GM12878 (cell line): Measurements from ENCODE around the gene COL18A1. TPM values are rescaled to one million over a fixed set of nuclear protein-coding genes. Genes with fewer than 3 reads are reported as not detected.

ENCODE experiments used
- ATAC-seq: fragments of 200-7000 bp; cut with Tn5 transposase; 3 replicates; pipeline ENCODE4 v1.9.1; 2020; ENCODE audit warnings: mild to moderate bottlenecking, moderate library complexity
- BruUV-seq: library from RNA; stranded (reverse); fragments of 400-500 nt; replicated peaks from 2 replicates; lab custom pipeline; 2021; lab: Mats Ljungman, UMichigan
- CTCF ChIA-PET: fragments of 300-600 bp; sonication (Branson Sonifier 250); formaldehyde crosslinking; extraction: SDS; loops from one replicate; lab custom pipeline; 2021; ENCODE audit warnings: inconsistent platforms; lab: Yijun Ruan, JAX
- POLR2A ChIA-PET: fragments of 350-600 bp; formaldehyde crosslinking; extraction: SDS; loops from one replicate; lab custom pipeline; 2021; ENCODE audit warnings: inconsistent platforms; lab: Charles Lee
- RAD21 ChIA-PET: fragments of 300-600 bp; sonication (Branson Sonifier 250); formaldehyde crosslinking; loops from one replicate; lab custom pipeline; 2023; ENCODE audit warnings: antibody characterized with exemption; ENCODE audit not compliant: unreplicated experiment; lab: Charles Lee
- SMC1A ChIA-PET: fragments of 300-600 bp; sonication (Branson Sonifier 250); formaldehyde crosslinking; loops from one replicate; lab custom pipeline; 2023; ENCODE audit not compliant: unreplicated experiment, uncharacterized antibody; lab: Charles Lee
- DNase-seq: peaks from one replicate; pipeline ENCODE4 v3.0.0-alpha.2; 2011; ENCODE audit warnings: low read depth, low spot score
- FAIRE-seq: peaks from 3 replicates; lab custom pipeline; 2011; peaks lifted over from hg19 to GRCh38; lab: Jason Lieb, UNC
- H2AFZ ChIP-seq: 2 replicates; pipeline ENCODE4 v1.6.0; 2011; ENCODE audit warnings: low read depth, low read length, control low read depth; ENCODE audit not compliant: control insufficient read depth
- H3K27ac ChIP-seq: 2 replicates; pipeline ENCODE4 v1.5.1; 2011; ENCODE audit warnings: control low read depth; ENCODE audit not compliant: control insufficient read depth, insufficient read depth
- H3K27me3 ChIP-seq, 2 experiments: replicated peaks in 1 of 2; 2 replicates each; pipeline versions ENCODE4 v1.6.0 to v1.6.1; 2011; ENCODE audit warnings: low read length in 1 of 2; ENCODE audit not compliant: control insufficient read depth in 2 of 2, insufficient read depth in 2 of 2
- H3K36me3 ChIP-seq, 2 experiments: 2 replicates each; pipeline ENCODE4 v1.5.1; 2011; ENCODE audit warnings: low read length in 1 of 2; ENCODE audit not compliant: control insufficient read depth in 2 of 2, insufficient read depth in 2 of 2
- H3K4me1 ChIP-seq: 2 replicates; pipeline ENCODE4 v1.6.1; 2011; ENCODE audit warnings: mild to moderate bottlenecking, low read length, moderate library complexity, mixed read lengths; ENCODE audit not compliant: control insufficient read depth, insufficient read depth
- H3K4me2 ChIP-seq: 2 replicates; pipeline ENCODE4 v1.6.0; 2011; ENCODE audit warnings: control low read depth; ENCODE audit not compliant: control insufficient read depth, insufficient read depth
- H3K4me3 ChIP-seq: fragments of 200-600 bp; sonication (generic); 2 replicates; pipeline ENCODE4 v1.5.1; 2016
- H3K79me2 ChIP-seq: 2 replicates; pipeline ENCODE4 v1.6.0; 2011; ENCODE audit warnings: low read length; ENCODE audit not compliant: control insufficient read depth, insufficient read depth
- H3K9ac ChIP-seq: 2 replicates; pipeline ENCODE4 v1.8.0; 2011; ENCODE audit warnings: low read length, control low read depth, mixed read lengths; ENCODE audit not compliant: control insufficient read depth, insufficient read depth
- H3K9me3 ChIP-seq: replicated peaks from 3 replicates; pipeline ENCODE4 v1.5.1; 2011; ENCODE audit warnings: mild to moderate bottlenecking, low read length; ENCODE audit not compliant: control insufficient read depth, insufficient read depth
- H4K20me1 ChIP-seq: 2 replicates; pipeline ENCODE4 v1.6.0; 2011; ENCODE audit not compliant: control insufficient read depth, insufficient read depth
- BCL11A ChIP-seq: IDR thresholded peaks from 2 replicates; pipeline ENCODE4 v1.6.1; 2011; ENCODE audit warnings: low read depth, low read length
- E2F4 ChIP-seq: IDR thresholded peaks from 2 replicates; pipeline ENCODE4 v1.6.1; 2012; ENCODE audit warnings: low read depth, low read length, improper control_type of control experiment
- SPI1 ChIP-seq: IDR thresholded peaks from 2 replicates; pipeline ENCODE4 v1.6.1; 2011; ENCODE audit warnings: low read depth, mild to moderate bottlenecking, low read length, moderate library complexity, borderline replicate concordance; ENCODE audit not compliant: insufficient read depth
- TAF1 ChIP-seq: IDR thresholded peaks from 2 replicates; pipeline ENCODE4 v1.6.1; 2011; ENCODE audit warnings: mild to moderate bottlenecking, low read depth, low read length, borderline replicate concordance
- ZBTB11 ChIP-seq: fragments of 450-650 bp; formaldehyde crosslinking; IDR thresholded peaks from 2 replicates; pipeline ENCODE4 v1.5.0; 2022; ENCODE audit warnings: mild to moderate bottlenecking, missing genetic modification characterization
- WGBS: methylation state at CpG from one replicate; pipeline ENCODE4 v1.1.6; 2016; ENCODE audit warnings: low lambda C conversion rate; ENCODE audit not compliant: insufficient replicate concordance, insufficient coverage; ENCODE audit errors: missing lambda C conversion rate; 5-methylcytosine and 5-hydroxymethylcytosine counted together
- in situ Hi-C: fragments of 300-500 bp; cut with MboI; formaldehyde crosslinking; loops from 9 replicates; pipeline ENCODE4 v1.14.3; 2018; ENCODE audit warnings: mixed read lengths
- intact Hi-C: fragments of 100-400 bp; cut with micrococcal nuclease; formaldehyde crosslinking; loops from one replicate; pipeline ENCODE4 v1.14.2; 2022; ENCODE audit not compliant: unreplicated experiment
- polyA plus RNA-seq, 11 experiments: library from polyadenylated mRNA; depleted of rRNA in 4 of 11; unstranded in 6 of 11; stranded (reverse) in 5 of 11; fragments of >200 nt; fragmentation: Nextera tagmentation in 4 of 11; fragmentation: Illumina TruSeq in 1 of 11; extraction: Ambion mirVana in 4 of 11; extraction: Trizol in 1 of 11; gene quantifications; 1 replicate in 1 of 11; 2 replicates in 10 of 11; pipeline versions ENCODE4 v1.2.1 to v1.2.3, GENCODE V29; 2011 to 2016; ENCODE audit warnings: inconsistent platforms in 2 of 11, missing spikeins in 2 of 11, low read depth in 1 of 11
- total RNA-seq, 4 experiments: library from RNA; depleted of rRNA in 3 of 4; stranded (reverse); fragments of >200 nt in 3 of 4; fragmentation: Illumina TruSeq in 1 of 4; extraction: Trizol in 1 of 4; gene quantifications; 2 replicates each; pipeline versions ENCODE4 v1.2.1 to v1.2.3, GENCODE V29; 2013 to 2021
- TF ChIP-seq, protein P1 (sequence below): IDR thresholded peaks from 2 replicates; pipeline ENCODE4 v1.6.1; 2012; ENCODE audit warnings: mild to moderate bottlenecking, low read depth, low read length
- TF ChIP-seq, protein P2 (sequence below): fragments of 450-650 bp; IDR thresholded peaks from 2 replicates; pipeline ENCODE4 v1.6.1; 2017; ENCODE audit warnings: mild to moderate bottlenecking, moderate library complexity
- TF ChIP-seq, protein P3 (sequence below): IDR thresholded peaks from 2 replicates; pipeline ENCODE4 v1.6.1; 2011; ENCODE audit warnings: low read depth, mild to moderate bottlenecking, low read length, moderate library complexity, borderline replicate concordance; ENCODE audit errors: extremely low read depth

COL18A1 gene
- total and polyA plus RNA-seq, 10 of the 15 experiments (the other 5 are each of a cell fraction or from before 2014, with no cell fraction given): under 0.01 to 0.49 (median 0.09) TPM; not detected in 3

- no peak for ATAC-seq
- ChIA-PET CTCF (no interaction called here), POLR2A (no interaction called here), SMC1A (no interaction called here), RAD21 (no interaction called here)
- Histone ChIP-seq H3K4me1 (no peaks in the 10 kb centered on the region), H3K79me2 (no peaks in the 10 kb centered on the region; the same call in 1 of the 2 replicates), H3K27ac (no peak overlapping the region), H3K9ac (no peak overlapping the region), H2AFZ (no peak overlapping the region), H3K4me3 (no peak overlapping the region), H3K27me3 (no peaks in the 10 kb centered on the region), H3K36me3 (peaks cover 9 to 11% of the 10 kb centered on the region in 2 experiments; a peak in 3 of 4 replicates), H4K20me1 (no peaks in the 10 kb centered on the region), H3K4me2 (no peak overlapping the region), H3K9me3 (peaks cover 21% of the 10 kb centered on the region)
- FAIRE-seq: no peak
- BruUV-seq: no TSS peak
- intact Hi-C loops (no loop called here), in situ Hi-C loops (no loop called here)
- 95% methylated on average over 19 of the region's 21 CpGs for WGBS
- DNase-seq: no peak
- TF ChIP-seq, protein P1, sequence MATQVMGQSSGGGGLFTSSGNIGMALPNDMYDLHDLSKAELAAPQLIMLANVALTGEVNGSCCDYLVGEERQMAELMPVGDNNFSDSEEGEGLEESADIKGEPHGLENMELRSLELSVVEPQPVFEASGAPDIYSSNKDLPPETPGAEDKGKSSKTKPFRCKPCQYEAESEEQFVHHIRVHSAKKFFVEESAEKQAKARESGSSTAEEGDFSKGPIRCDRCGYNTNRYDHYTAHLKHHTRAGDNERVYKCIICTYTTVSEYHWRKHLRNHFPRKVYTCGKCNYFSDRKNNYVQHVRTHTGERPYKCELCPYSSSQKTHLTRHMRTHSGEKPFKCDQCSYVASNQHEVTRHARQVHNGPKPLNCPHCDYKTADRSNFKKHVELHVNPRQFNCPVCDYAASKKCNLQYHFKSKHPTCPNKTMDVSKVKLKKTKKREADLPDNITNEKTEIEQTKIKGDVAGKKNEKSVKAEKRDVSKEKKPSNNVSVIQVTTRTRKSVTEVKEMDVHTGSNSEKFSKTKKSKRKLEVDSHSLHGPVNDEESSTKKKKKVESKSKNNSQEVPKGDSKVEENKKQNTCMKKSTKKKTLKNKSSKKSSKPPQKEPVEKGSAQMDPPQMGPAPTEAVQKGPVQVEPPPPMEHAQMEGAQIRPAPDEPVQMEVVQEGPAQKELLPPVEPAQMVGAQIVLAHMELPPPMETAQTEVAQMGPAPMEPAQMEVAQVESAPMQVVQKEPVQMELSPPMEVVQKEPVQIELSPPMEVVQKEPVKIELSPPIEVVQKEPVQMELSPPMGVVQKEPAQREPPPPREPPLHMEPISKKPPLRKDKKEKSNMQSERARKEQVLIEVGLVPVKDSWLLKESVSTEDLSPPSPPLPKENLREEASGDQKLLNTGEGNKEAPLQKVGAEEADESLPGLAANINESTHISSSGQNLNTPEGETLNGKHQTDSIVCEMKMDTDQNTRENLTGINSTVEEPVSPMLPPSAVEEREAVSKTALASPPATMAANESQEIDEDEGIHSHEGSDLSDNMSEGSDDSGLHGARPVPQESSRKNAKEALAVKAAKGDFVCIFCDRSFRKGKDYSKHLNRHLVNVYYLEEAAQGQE: no peak
- TF ChIP-seq E2F4 (no peak), TAF1 (no peak), ZBTB11 (CRISPR knock-in tag) (no peak), BCL11A (no peak), SPI1 (no peak)
- TF ChIP-seq, protein P2, sequence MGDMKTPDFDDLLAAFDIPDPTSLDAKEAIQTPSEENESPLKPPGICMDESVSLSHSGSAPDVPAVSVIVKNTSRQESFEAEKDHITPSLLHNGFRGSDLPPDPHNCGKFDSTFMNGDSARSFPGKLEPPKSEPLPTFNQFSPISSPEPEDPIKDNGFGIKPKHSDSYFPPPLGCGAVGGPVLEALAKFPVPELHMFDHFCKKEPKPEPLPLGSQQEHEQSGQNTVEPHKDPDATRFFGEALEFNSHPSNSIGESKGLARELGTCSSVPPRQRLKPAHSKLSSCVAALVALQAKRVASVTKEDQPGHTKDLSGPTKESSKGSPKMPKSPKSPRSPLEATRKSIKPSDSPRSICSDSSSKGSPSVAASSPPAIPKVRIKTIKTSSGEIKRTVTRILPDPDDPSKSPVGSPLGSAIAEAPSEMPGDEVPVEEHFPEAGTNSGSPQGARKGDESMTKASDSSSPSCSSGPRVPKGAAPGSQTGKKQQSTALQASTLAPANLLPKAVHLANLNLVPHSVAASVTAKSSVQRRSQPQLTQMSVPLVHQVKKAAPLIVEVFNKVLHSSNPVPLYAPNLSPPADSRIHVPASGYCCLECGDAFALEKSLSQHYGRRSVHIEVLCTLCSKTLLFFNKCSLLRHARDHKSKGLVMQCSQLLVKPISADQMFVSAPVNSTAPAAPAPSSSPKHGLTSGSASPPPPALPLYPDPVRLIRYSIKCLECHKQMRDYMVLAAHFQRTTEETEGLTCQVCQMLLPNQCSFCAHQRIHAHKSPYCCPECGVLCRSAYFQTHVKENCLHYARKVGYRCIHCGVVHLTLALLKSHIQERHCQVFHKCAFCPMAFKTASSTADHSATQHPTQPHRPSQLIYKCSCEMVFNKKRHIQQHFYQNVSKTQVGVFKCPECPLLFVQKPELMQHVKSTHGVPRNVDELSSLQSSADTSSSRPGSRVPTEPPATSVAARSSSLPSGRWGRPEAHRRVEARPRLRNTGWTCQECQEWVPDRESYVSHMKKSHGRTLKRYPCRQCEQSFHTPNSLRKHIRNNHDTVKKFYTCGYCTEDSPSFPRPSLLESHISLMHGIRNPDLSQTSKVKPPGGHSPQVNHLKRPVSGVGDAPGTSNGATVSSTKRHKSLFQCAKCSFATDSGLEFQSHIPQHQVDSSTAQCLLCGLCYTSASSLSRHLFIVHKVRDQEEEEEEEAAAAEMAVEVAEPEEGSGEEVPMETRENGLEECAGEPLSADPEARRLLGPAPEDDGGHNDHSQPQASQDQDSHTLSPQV: no peak
- TF ChIP-seq, protein P3, sequence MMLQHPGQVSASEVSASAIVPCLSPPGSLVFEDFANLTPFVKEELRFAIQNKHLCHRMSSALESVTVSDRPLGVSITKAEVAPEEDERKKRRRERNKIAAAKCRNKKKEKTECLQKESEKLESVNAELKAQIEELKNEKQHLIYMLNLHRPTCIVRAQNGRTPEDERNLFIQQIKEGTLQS: no peak
Measured at GRCh38 chr21:45516071-45516670, 111.2 kb downstream of the COL18A1 start.
